SW 1271 (cell line): ENCODE results near the gene PAX1.

Source experiments
- DNase-seq, 2 experiments: peaks; one replicate each; lab custom pipeline; 2025; lab: John Stamatoyannopoulos, UW

PAX1 gene

DNA sequence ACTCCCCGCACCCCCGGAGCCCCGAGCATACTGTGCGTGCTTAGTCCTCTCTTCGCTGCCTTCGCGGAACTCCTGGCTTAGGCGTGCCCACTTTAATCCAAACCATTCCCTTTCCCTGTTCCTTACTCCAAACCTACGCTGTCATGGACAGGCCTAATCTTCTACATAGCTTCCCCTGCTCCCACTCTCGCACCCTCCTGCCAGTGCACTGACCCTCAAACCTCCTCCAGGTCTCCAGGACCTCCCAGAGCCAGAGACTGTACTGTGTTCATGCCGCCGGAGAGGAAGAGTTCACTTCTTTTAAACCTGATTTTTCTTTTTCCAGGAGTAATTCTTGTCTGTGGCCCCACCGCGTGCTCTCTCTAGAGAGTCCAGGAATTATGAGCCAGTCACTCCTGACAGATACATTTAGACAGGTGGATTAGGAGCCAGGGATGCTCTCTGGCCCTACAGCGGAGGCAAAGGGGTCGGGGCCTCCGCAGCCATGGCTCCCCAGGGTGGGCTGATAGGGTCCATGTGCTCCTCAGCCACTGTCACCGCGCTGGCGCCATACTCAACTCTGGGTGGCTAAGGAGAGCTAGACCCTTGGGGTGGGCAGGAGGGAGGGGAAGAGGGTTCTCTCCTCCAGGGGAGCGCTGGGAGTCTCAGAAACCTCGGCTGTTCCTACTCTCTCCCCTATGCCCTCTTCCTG, 1.6 kb upstream of the PAX1 start:
- no peak for DNase-seq

DNA sequence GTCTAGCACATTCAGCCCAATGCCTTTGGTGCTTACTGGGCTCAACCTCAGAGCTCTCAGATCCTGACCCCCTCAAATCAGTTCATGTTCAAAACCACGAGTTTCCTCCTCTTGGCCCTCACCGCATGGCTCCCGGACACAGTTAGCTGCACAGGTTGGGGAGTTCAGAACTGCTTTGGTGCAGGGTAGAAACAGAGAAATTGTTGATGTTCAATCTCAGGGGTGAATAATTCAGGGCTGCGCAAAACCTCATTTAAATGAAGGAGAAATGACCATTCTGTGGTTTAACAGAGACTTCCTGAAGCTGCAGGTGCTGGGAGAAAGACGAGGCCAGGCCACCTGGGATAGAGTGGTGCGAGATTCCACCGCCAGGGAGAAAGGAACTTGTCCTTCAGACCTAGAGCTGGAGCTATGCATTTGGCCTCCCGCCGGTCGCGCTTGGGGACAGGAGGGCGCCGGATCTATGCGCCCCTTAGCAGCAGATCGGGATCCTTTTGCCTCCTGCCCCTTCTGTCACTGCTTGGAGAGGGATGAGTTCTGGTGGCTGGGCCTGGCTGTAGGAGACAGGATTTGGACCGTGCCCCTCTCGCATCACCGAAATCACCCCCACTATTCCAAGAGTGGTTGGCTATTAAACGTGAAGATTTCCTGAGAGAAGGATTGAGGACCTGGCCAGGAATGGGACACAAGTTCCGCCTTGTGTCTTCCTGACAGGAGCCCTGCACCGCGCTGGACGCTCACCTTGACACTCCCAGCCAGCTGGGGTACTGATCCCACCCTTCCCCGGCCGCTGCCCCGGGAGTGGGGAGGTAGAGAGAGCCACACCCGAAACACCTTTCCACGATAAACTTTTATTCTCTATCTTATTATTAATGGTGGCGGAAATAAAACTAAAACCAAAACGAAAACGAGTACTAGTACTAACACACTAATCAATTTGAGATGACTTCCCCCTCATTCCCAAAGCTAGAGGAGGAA, 767 bp upstream of the PAX1 start:
- no peak for DNase-seq

GRCh38 chr20:21706261-21707195, 1.1 kb downstream of the PAX1 start:
- no peak for DNase-seq

- no peak for DNase-seq
These were observed 1.8 kb downstream of the PAX1 start for GRCh38 chr20:21707267-21707666.

- DNase-seq = no peak
These were observed 2.7 kb downstream of the PAX1 start for GRCh38 chr20:21707999-21708737.

GRCh38 chr20:21708738-21709534, 3.5 kb downstream of the PAX1 start:
- no peak for DNase-seq

- no peak for DNase-seq
These were observed 4.1 kb downstream of the PAX1 start for GRCh38 chr20:21709535-21709904.

- DNase-seq = no peak
These were observed 4.9 kb downstream of the PAX1 start for GRCh38 chr20:21710341-21710740.

- no peak for DNase-seq
These were observed 5.5 kb downstream of the PAX1 start for GRCh38 chr20:21710863-21711431.

GRCh38 chr20:21712443-21713059, 7.1 kb downstream of the PAX1 start:
- DNase-seq = no peak

DNA sequence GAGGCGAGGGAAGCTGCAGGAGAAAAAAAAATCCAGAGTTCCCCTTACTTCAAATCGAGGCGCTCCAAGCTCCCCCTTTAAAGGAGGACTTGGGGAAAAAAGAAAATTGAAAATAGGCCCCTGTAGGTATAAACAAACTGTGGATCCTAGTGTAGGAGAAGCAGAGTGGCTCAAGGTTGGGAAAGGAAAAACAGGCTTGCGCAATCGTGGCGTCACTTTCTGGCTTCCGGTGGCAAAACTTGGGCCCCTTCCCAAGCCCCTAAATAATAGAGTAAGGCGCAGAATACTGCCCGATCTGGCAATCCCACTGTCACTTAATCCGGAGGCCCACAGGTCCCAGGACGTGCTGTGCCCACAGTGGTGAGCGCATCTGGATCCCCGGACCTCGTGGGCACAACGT, 8.0 kb downstream of the PAX1 start:
- no peak for DNase-seq

DNA sequence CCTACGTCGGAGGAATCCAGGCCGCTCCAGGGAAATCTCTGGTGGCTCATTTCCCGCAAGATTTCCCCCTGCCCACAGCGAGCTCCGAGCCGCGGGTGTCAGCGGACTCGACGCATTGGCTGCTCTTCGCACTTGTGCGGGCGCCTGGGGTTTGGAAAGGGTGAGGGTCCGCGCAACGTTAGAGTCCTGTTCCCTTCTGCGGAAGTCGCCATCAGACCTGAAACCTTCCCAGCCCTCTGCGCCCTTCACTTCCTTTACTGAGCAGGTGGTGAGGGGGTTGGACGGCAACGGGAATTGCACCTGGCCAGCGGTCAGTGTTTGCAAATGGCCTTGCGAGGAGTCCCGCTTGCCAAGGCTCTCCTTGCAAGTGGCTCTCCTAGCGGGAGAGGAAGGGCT, 8.4 kb downstream of the PAX1 start:
- no peak for DNase-seq

DNA sequence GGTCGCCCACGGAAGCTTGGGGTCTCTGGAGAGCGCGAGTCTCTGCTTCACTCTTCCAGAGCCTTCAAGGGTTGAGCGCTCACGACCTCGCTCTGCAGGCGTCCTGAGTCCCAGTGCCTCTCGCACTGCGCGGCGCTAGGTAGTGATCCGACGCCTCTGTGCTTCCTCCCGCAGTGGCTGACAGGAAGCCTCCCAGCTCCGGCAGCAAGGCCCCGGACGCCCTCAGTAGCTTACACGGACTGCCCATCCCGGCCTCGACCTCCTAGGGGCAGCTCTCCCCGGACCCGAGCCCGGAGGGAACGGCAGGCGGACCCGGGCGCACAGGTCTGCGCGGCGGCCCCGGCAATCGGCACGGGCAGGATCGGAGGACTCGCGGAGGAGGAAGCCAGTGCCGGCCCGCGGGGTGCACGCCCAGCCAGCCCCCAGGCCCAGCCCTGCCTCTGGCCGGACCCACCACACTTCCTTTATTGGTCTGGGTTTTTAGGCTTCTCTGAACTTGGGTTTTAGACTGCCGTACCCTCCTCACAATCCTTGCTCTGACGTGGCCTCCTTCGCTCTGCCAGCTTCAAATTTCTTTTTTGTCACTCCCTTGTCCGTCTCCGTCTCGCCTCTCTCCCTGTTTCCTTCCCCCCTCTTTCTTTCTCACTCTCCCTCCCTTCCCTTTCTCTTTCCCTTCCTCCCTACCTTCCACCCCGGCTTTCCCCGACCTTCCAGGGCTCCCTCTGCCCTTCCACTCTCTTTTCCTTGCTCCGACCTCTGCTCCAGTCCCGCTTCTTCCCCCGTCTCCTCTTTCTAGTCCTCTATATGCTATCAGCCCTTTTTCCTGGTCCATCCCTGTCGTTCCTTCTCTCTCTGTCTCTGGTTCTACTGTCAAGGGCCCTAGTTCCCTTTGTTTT, 9.1 kb downstream of the PAX1 start:
- no peak for DNase-seq

DNA sequence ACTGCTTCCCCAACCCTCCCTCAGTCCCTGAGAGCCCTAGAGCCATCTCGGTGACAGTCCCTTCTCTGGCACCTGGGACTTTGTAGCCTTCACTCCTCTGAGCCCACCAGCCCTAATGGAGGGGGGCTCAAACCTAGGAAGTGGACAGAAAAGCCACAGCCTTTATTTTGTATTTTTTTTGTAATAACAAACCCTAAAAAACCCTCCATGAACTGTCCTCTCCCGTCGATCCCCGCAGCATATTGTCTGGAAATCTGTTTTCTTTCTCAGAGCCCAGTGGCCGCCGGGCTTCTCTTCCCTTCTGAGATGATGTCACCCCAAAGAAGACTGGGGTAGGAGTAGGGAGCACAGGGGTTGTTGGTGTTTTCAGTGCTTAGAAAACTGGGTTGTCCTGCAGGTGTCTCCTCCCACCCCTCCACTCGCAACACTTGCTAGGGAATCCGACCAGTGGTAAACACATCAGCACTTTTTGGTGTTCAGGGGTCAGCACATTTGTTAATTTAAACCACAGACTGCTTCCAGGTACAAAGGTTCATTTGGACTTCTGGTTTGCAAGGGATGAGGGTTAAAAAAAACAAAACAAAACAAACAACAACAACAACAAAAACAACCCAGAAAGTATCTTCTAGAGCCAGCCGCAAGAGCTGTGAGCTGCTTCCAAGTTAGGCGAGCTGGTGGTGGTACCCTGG, 9.9 kb downstream of the PAX1 start:
- no peak for DNase-seq

DNA sequence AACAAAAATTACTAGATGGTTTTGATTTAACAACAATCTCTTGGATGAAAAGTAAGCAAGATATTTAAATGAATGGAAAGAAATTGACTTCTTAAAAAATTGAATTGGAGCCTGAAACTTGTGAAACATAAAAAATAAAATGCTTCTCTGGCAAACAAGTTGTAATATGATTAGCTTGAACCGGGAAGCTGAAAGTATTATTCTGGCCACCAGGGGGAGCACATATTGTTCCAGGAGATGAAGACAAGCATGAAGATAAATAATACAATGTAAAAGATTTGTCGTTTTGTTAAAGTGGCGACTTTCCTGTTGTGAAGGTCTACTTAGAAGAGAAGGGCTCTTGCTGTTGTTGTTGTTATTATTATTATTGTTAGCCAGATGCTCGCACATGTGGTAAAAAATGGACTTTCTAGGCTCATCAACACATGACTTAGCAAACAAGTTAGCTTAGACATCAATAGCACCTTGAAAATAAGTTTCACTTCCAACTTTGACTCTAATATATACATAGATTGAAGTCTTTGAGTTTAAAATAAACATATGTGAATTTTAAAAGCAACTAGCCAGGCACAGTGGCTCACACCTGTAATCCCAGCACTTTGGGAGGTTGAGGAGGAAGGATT, 14.2 kb downstream of the PAX1 start:
- peak in 1 of 2 experiments; percentile 55 for DNase-seq

DNA sequence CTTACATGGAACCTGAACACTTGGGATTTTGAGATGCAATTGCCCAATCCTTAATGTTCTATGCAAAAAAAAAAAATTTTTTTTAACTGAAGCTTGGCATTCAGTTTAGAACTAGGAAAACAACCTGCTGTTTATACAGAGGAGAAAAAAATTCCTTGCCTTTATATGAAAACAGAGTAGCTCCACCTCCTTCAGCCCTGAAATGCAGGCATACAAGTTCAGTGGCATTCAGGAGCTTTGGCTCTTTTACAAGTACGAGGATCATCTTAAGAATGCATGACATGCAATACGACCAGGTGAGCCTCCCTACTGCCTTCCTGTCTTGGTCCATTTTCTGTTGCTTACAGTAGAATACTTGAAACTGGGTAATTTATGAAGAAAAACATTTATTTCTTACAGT, 20.4 kb downstream of the PAX1 start:
- DNase-seq = no peak

DNA sequence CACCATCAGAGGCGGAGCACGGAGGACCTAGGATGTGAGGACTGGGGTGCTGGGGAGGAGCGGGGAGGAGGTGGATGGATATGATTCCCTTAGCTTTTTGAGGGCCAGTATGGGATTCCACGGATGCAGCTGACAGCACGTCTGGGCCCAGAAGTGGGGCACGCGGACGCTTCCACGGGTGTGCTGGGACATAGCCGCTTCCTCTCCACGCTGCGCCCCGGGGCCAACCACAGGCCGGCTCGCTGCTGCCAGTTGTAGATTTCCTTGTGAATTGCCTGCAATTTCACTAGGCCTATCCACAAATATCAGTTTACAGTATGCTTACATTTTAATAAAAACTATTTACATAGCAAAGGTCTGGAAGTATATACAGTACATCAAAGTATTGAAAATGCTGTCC, 23.9 kb downstream of the PAX1 start:
- no peak for DNase-seq

- no peak for DNase-seq
These were observed 33.7 kb downstream of the PAX1 start for GRCh38 chr20:21739161-21739560.
